Measurements from ENCODE around the gene KCTD4.

- TF ChIP-seq CTCF (conservative IDR thresholded peaks at IDR 0.05), result no peak
- TF ChIP-seq ZFX (IDR thresholded peaks at IDR 0.05), result no peak
Measured at GRCh38 chr13:45222919-45223318, 22.1 kb upstream of the KCTD4 start.

Data from C4-2B (cell line).